GM10847 (cell line): ENCODE data around the gene CELF4.

Source experiments
- POLR2A ChIP-seq: IDR thresholded peaks from 2 replicates; pipeline ENCODE4 v1.6.1; 2011; ENCODE audit not compliant: insufficient read length; ENCODE audit errors: extremely low read depth

CELF4 gene

GRCh38 chr18:37543321-37543720 is 22.3 kb downstream of the CELF4 start:
- TF ChIP-seq POLR2A: no peak

GRCh38 chr18:37541517-37541916 is 24.1 kb downstream of the CELF4 start:
- TF ChIP-seq POLR2A: no peak

- TF ChIP-seq POLR2A: no peak
Observed at GRCh38 chr18:37540424-37541138, 25.0 kb downstream of the CELF4 start.

GRCh38 chr18:37539236-37539635 is 26.4 kb downstream of the CELF4 start:
- TF ChIP-seq POLR2A: no peak

GRCh38 chr18:37538526-37539205 is 26.9 kb downstream of the CELF4 start:
- TF ChIP-seq POLR2A: no peak

- TF ChIP-seq POLR2A: no peak
Observed at GRCh38 chr18:37537868-37538525, 27.6 kb downstream of the CELF4 start.

- no peak for TF ChIP-seq POLR2A
Observed at GRCh38 chr18:37536656-37537055, 28.9 kb downstream of the CELF4 start.

GRCh38 chr18:37535968-37536367 is 29.6 kb downstream of the CELF4 start:
- TF ChIP-seq POLR2A: no peak

- no peak for TF ChIP-seq POLR2A
Observed at GRCh38 chr18:37534627-37535026, 31.0 kb downstream of the CELF4 start.

- no peak for TF ChIP-seq POLR2A
Observed at GRCh38 chr18:37533647-37534584, 31.7 kb downstream of the CELF4 start.

- TF ChIP-seq POLR2A: no peak
Observed at GRCh38 chr18:37532917-37533316, 32.7 kb downstream of the CELF4 start.

- TF ChIP-seq POLR2A: no peak
Observed at GRCh38 chr18:37529863-37530262, 35.7 kb downstream of the CELF4 start.

GRCh38 chr18:37529296-37529695 is 36.3 kb downstream of the CELF4 start:
- TF ChIP-seq POLR2A: no peak

- no peak for TF ChIP-seq POLR2A
Observed at GRCh38 chr18:37527395-37527794, 38.2 kb downstream of the CELF4 start.

- no peak for TF ChIP-seq POLR2A
Observed at GRCh38 chr18:37525262-37525585, 40.4 kb downstream of the CELF4 start.

GRCh38 chr18:37524498-37525261 is 40.9 kb downstream of the CELF4 start:
- no peak for TF ChIP-seq POLR2A
